ENCODE results near the gene ANKRD10.
"Not testable (repeated sequence)": the region's sequence is repeated elsewhere in the genome, so short reads cannot be mapped to it uniquely, and the experiment has no call there.

The ANKRD10 gene

GRCh38 chr13:110915057-110915873, at the start of gene ANKRD10:
Gene ANKRD10 (minus strand): TSS chr13:110915069. CDS start chr13:110914934, 135 bp downstream.
- peak; percentile 100 for DNase-seq

- DNase-seq = no peak
Observed at GRCh38 chr13:110964229-110965037, 49.6 kb upstream of the ANKRD10 start.

GRCh38 chr13:110963554-110963970, 48.7 kb upstream of the ANKRD10 start:
- DNase-seq = no peak

GRCh38 chr13:110961959-110962358, 47.1 kb upstream of the ANKRD10 start:
- DNase-seq = no peak

- no peak for DNase-seq
Observed at GRCh38 chr13:110960204-110960603, 45.3 kb upstream of the ANKRD10 start.

GRCh38 chr13:110957931-110958330, 43.1 kb upstream of the ANKRD10 start:
- no peak for DNase-seq

- DNase-seq = no peak
Observed at GRCh38 chr13:110957181-110957884, 42.5 kb upstream of the ANKRD10 start.

- not testable (repeated sequence) for DNase-seq
Observed at GRCh38 chr13:110956216-110956615, 41.3 kb upstream of the ANKRD10 start.

- not testable (repeated sequence) for DNase-seq
Observed at GRCh38 chr13:110955608-110956007, 40.7 kb upstream of the ANKRD10 start.

GRCh38 chr13:110955072-110955503, 40.2 kb upstream of the ANKRD10 start:
- peak; percentile 67 to 78 for DNase-seq

- not testable (repeated sequence) for DNase-seq
Observed at GRCh38 chr13:110954533-110954920, 39.7 kb upstream of the ANKRD10 start.

- DNase-seq = no peak
Observed at GRCh38 chr13:110953833-110954532, 39.1 kb upstream of the ANKRD10 start.

GRCh38 chr13:110953416-110953815, 38.5 kb upstream of the ANKRD10 start:
- no peak for DNase-seq

GRCh38 chr13:110952135-110952534, 37.3 kb upstream of the ANKRD10 start:
- not testable (repeated sequence) for DNase-seq

- peak; percentile 77 to 84 for DNase-seq
Observed at GRCh38 chr13:110950819-110951570, 36.1 kb upstream of the ANKRD10 start.

- DNase-seq = no peak
Observed at GRCh38 chr13:110950356-110950755, 35.5 kb upstream of the ANKRD10 start.

- no peak for DNase-seq
Observed at GRCh38 chr13:110949628-110950027, 34.8 kb upstream of the ANKRD10 start.

GRCh38 chr13:110949116-110949515, 34.2 kb upstream of the ANKRD10 start:
- DNase-seq = no peak

- DNase-seq = not testable (repeated sequence)
Observed at GRCh38 chr13:110947338-110947737, 32.5 kb upstream of the ANKRD10 start.

GRCh38 chr13:110945928-110946570, 31.2 kb upstream of the ANKRD10 start:
- no peak for DNase-seq

Data from SHP77 (cell line).